IMR-90 (cell line): Measurements from ENCODE around the gene CACNA2D1. TPM values are rescaled to one million over a fixed set of nuclear protein-coding genes. Genes with fewer than 3 reads are reported as not detected.

Experiments used
- ATAC-seq: fragments of 200-7000 bp; cut with Tn5 transposase; 2 replicates; pipeline ENCODE4 v1.9.1; 2020; ENCODE audit warnings: low read depth, mild to moderate bottlenecking, moderate library complexity
- BruUV-seq: library from RNA; stranded (reverse); fragments of 400-500 nt; replicated peaks from 2 replicates; lab custom pipeline; 2021; lab: Mats Ljungman, UMichigan
- CTCF ChIA-PET: fragments of 300-600 bp; formaldehyde crosslinking; extraction: SDS; loops from one replicate; lab custom pipeline; 2021; ENCODE audit warnings: antibody characterized with exemption; lab: Yijun Ruan, JAX
- POLR2A ChIA-PET: fragments of 300-600 bp; sonication (Branson Sonifier 250); formaldehyde crosslinking; loops from one replicate; lab custom pipeline; 2022; ENCODE audit warnings: antibody characterized with exemption; ENCODE audit not compliant: unreplicated experiment; lab: Charles Lee
- DNase-seq: peaks from one replicate; pipeline ENCODE4 v3.0.0; 2013
- H2AFZ ChIP-seq: replicated peaks from 2 replicates; pipeline ENCODE3; 2013; ENCODE audit warnings: low read length, mild to moderate bottlenecking; ENCODE audit not compliant: poor library complexity
- H2AK5ac ChIP-seq: 2 replicates; pipeline ENCODE4 v1.6.1; 2013; ENCODE audit warnings: low read depth, low read length, inconsistent platforms
- H2AK9ac ChIP-seq: replicated peaks from 2 replicates; pipeline ENCODE3; 2013; ENCODE audit warnings: mild to moderate bottlenecking, low read depth, low read length, moderate library complexity; ENCODE audit not compliant: poor library complexity
- H2BK120ac ChIP-seq: 2 replicates; pipeline ENCODE4 v1.6.1; 2013; ENCODE audit warnings: low read depth, low read length, inconsistent platforms
- H2BK15ac ChIP-seq: 3 replicates; pipeline ENCODE4 v1.6.1; 2013; ENCODE audit warnings: low read depth, low read length, inconsistent platforms
- H2BK20ac ChIP-seq: 2 replicates; pipeline ENCODE4 v1.6.1; 2013; ENCODE audit warnings: low read depth, mild to moderate bottlenecking, inconsistent platforms, low read length, moderate library complexity
- H2BK5ac ChIP-seq: 2 replicates; pipeline ENCODE4 v1.6.1; 2013; ENCODE audit warnings: mild to moderate bottlenecking, low read depth, low read length, inconsistent platforms; ENCODE audit not compliant: poor library complexity, severe bottlenecking
- H3K14ac ChIP-seq: replicated peaks from 2 replicates; pipeline ENCODE4 v1.6.1; 2013; ENCODE audit warnings: low read depth, low read length, inconsistent platforms
- H3K18ac ChIP-seq: 2 replicates; pipeline ENCODE4 v1.6.1; 2013; ENCODE audit warnings: low read depth, low read length, control low read depth
- H3K23ac ChIP-seq: 2 replicates; pipeline ENCODE4 v1.6.1; 2013; ENCODE audit warnings: low read depth, low read length, inconsistent platforms
- H3K27ac ChIP-seq: 2 replicates; pipeline ENCODE4 v1.5.1; 2013; ENCODE audit warnings: mild to moderate bottlenecking, control low read depth, low read length; ENCODE audit not compliant: insufficient read depth
- H3K27me3 ChIP-seq: 2 replicates; pipeline ENCODE4 v1.6.1; 2013; ENCODE audit warnings: low read length; ENCODE audit not compliant: control insufficient read depth, insufficient read depth
- H3K36me3 ChIP-seq: 2 replicates; pipeline ENCODE4 v1.6.1; 2013; ENCODE audit warnings: low read length, mixed read lengths; ENCODE audit not compliant: control insufficient read depth, insufficient read depth
- H3K4ac ChIP-seq: 2 replicates; pipeline ENCODE4 v1.6.1; 2013; ENCODE audit warnings: low read depth, low read length, inconsistent platforms
- H3K4me1 ChIP-seq: 2 replicates; pipeline ENCODE4 v1.6.1; 2013; ENCODE audit warnings: low read length, mixed read lengths; ENCODE audit not compliant: control insufficient read depth, insufficient read depth
- H3K4me2 ChIP-seq: 2 replicates; pipeline ENCODE4 v1.6.1; 2013; ENCODE audit warnings: low read depth, mild to moderate bottlenecking, control low read depth, low read length, moderate library complexity
- H3K4me3 ChIP-seq: 2 replicates; pipeline ENCODE4 v1.5.1; 2013; ENCODE audit warnings: low read depth, mild to moderate bottlenecking, control low read depth, low read length, moderate library complexity; ENCODE audit not compliant: insufficient read depth
- H3K56ac ChIP-seq: 2 replicates; pipeline ENCODE4 v1.6.1; 2013; ENCODE audit warnings: low read length, inconsistent platforms; ENCODE audit not compliant: insufficient read depth; ENCODE audit errors: extremely low read depth
- H3K79me1 ChIP-seq, 2 experiments: 2 replicates each; pipeline ENCODE4 v1.6.1; 2013; ENCODE audit warnings: low read length in 2 of 2, inconsistent platforms in 1 of 2, low read depth in 1 of 2
- H3K9ac ChIP-seq: 2 replicates; pipeline ENCODE4 v1.6.1; 2013; ENCODE audit warnings: low read depth, low read length, control low read depth
- H3K9me1 ChIP-seq: 2 replicates; pipeline ENCODE4 v1.6.1; 2013; ENCODE audit warnings: low read length, inconsistent platforms; ENCODE audit not compliant: insufficient read depth
- H3K9me3 ChIP-seq: 2 replicates; pipeline ENCODE4 v1.6.1; 2013; ENCODE audit warnings: low read length; ENCODE audit not compliant: control insufficient read depth, insufficient read depth
- H4K20me1 ChIP-seq: 2 replicates; pipeline ENCODE4 v1.6.1; 2013; ENCODE audit warnings: low read length, inconsistent platforms; ENCODE audit not compliant: insufficient read depth
- H4K5ac ChIP-seq: 2 replicates; pipeline ENCODE4 v1.6.1; 2013; ENCODE audit warnings: mild to moderate bottlenecking, low read depth, low read length, control low read depth
- H4K8ac ChIP-seq, 2 experiments: 2 replicates each; pipeline ENCODE4 v1.6.1; 2013; ENCODE audit warnings: low read depth in 2 of 2, low read length in 2 of 2, control low read depth in 1 of 2, inconsistent platforms in 1 of 2
- H4K91ac ChIP-seq: 2 replicates; pipeline ENCODE4 v1.6.1; 2013; ENCODE audit warnings: low read depth, low read length, inconsistent platforms; ENCODE audit not compliant: insufficient read depth
- CHD1 ChIP-seq: IDR thresholded peaks from 2 replicates; pipeline ENCODE4 v1.6.1; 2012; ENCODE audit warnings: low read depth, low read length, improper control_type of control experiment
- CTCF ChIP-seq: conservative IDR thresholded peaks from 2 replicates; pipeline ENCODE4 v1.5.1; 2012; ENCODE audit warnings: mild to moderate bottlenecking, low read depth, low read length, improper control_type of control experiment
- FOS ChIP-seq: fragments of 150-350 bp; IDR thresholded peaks from 2 replicates; pipeline ENCODE4 v1.6.1; 2016; ENCODE audit warnings: low read depth, low read length
- MAFK ChIP-seq: IDR thresholded peaks from 2 replicates; pipeline ENCODE4 v1.6.1; 2012; ENCODE audit warnings: low read depth, low read length, improper control_type of control experiment
- MAZ ChIP-seq: IDR thresholded peaks from 2 replicates; pipeline ENCODE4 v1.6.1; 2012; ENCODE audit warnings: low read depth, mild to moderate bottlenecking, low read length, improper control_type of control experiment, moderate library complexity, borderline replicate concordance
- NFE2L2 ChIP-seq: fragments of 150-350 bp; IDR thresholded peaks from 2 replicates; pipeline ENCODE4 v1.6.1; 2016; ENCODE audit warnings: low read depth, mild to moderate bottlenecking, low read length
- RCOR1 ChIP-seq: IDR thresholded peaks from 2 replicates; pipeline ENCODE4 v1.6.1; 2012; ENCODE audit warnings: mild to moderate bottlenecking, low read length, improper control_type of control experiment; ENCODE audit not compliant: insufficient replicate concordance
- WGBS, 2 experiments: methylation state at CpG; one replicate each; pipeline versions ENCODE4 v1.1.5 to v1.1.7; 2013; ENCODE audit warnings: missing lambda C conversion rate in 2 of 2; ENCODE audit not compliant: insufficient read length in 1 of 2; ENCODE audit errors: extremely low coverage in 2 of 2; 5-methylcytosine and 5-hydroxymethylcytosine counted together
- dilution Hi-C: fragments of 300-500 bp; cut with HindIII; formaldehyde crosslinking; loops from one replicate; pipeline ENCODE4 v1.14.3; 2018; ENCODE audit warnings: low sequenced_read_pairs; ENCODE audit not compliant: unreplicated experiment
- in situ Hi-C: fragments of 300-500 bp; cut with MboI; formaldehyde crosslinking; loops from 3 replicates; pipeline ENCODE4 v1.14.3; 2019; ENCODE audit warnings: low sequenced_read_pairs, inconsistent platforms, mixed read lengths
- intact Hi-C: fragments of 100-400 bp; cut with micrococcal nuclease; formaldehyde crosslinking; loops from 2 replicates; pipeline ENCODE4 v1.10.0; 2022
- polyA plus RNA-seq, 3 experiments: library from polyadenylated mRNA; depleted of rRNA; stranded (reverse); fragments of >200 nt; gene quantifications; 2 replicates each; pipeline ENCODE4 v1.2.3, GENCODE V29; 2012; ENCODE audit warnings: low replicate concordance in 1 of 3
- total RNA-seq: library from RNA; depleted of rRNA; stranded (reverse); fragments of >200 nt; gene quantifications from 2 replicates; pipeline ENCODE4 v1.2.3, GENCODE V29; 2012

Gene CACNA2D1
- total and polyA plus RNA-seq, 2 of the 4 experiments (the other 2 are of a cell fraction), result 5.8 to 21.9 TPM

DNA sequence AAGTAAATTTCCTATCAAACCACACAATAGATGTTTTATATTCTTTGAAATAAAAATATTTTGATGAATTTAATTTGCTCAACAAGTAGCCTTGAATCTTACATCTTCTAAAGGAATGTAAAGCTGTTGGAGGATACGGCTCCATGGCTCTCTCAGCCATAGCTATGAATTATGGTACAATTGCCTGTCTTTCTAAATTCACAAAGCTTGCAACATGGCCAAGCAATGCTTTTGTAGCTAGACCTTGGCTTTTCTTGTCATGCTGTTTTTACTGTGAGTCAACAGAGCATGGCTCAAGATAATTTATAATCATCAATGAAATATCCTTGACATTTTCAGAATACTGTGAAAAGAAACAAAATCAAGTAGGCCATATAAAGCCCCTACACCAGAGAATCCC lies 286.7 kb downstream of the CACNA2D1 start:
- Histone ChIP-seq H2BK15ac (no peak overlapping the region), H3K4me3 (no peak overlapping the region), H3K27ac (no peak overlapping the region), H2AK5ac (no peak overlapping the region), H3K18ac (no peak overlapping the region), H2BK120ac (no peak overlapping the region), H2BK20ac (no peak overlapping the region), H2BK5ac (no peak overlapping the region), H4K5ac (no peak overlapping the region), H3K27me3 (no peaks in the 10 kb centered on the region), H4K20me1 (no peaks in the 10 kb centered on the region), H3K9me3 (no peaks in the 10 kb centered on the region), H4K91ac (no peak overlapping the region), H3K9me1 (no peaks in the 10 kb centered on the region), H3K4me1 (no peaks in the 10 kb centered on the region; the same call in 1 of the 2 replicates), H4K8ac (no peak overlapping the region), H3K23ac (no peak overlapping the region), H3K56ac (no peak overlapping the region), H3K14ac (no peak overlapping the region), H3K79me1 (no peaks in the 10 kb centered on the region; a peak in 1 of 4 replicates), H2AK9ac (no peak overlapping the region), H3K4me2 (no peak overlapping the region), H3K9ac (no peak overlapping the region), H2AFZ (no peak overlapping the region), H3K36me3 (no peaks in the 10 kb centered on the region), H3K4ac (no peak overlapping the region)
- peak; percentile 7 for DNase-seq
- POLR2A ChIA-PET, result no interaction called here
- CTCF ChIA-PET, result no interaction called here
- no peak for TF ChIP-seq CTCF
- TF ChIP-seq FOS, result no peak
- TF ChIP-seq RCOR1, result no peak
- TF ChIP-seq CHD1, result no peak
- TF ChIP-seq MAFK, result no peak
- TF ChIP-seq NFE2L2, result no peak
- TF ChIP-seq MAZ, result no peak
- no TSS peak for BruUV-seq
- WGBS, 2 experiments, result no CpG with 5 or more reads among the region's 1 CpG
- ATAC-seq, result no peak
- intact Hi-C loops (no loop called here), in situ Hi-C loops (no loop called here), dilution Hi-C loops (no loop called here)
